GM12801 (cell line): Measurements from ENCODE around the gene USP47.

ENCODE experiments used
- TF ChIP-seq, protein P1 (sequence below): IDR thresholded peaks from one replicate; pipeline ENCODE4 v1.5.1; 2011; ENCODE audit warnings: control low read depth; ENCODE audit not compliant: insufficient read length; ENCODE audit errors: extremely low read depth

USP47 gene

DNA sequence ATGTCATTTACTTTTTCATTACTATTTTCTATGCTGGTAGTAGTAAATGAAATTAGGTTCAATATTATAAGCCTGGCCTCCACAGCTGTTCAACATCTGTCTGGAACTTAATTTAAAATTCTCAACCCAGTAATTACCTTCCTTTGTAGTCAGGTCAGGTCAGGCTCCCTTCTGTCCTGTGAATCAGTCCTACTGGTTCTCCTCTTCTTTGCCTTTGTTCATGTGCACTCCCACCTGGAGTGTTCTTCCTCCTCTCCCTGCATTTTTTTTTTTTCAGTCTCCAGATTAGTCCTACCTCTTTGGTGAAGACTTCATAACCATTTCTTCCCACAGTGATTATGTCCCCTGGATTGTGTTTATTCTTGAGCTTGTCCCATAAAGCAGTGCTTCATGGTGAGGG is 98.8 kb downstream of the USP47 start:
- TF ChIP-seq, protein P1, sequence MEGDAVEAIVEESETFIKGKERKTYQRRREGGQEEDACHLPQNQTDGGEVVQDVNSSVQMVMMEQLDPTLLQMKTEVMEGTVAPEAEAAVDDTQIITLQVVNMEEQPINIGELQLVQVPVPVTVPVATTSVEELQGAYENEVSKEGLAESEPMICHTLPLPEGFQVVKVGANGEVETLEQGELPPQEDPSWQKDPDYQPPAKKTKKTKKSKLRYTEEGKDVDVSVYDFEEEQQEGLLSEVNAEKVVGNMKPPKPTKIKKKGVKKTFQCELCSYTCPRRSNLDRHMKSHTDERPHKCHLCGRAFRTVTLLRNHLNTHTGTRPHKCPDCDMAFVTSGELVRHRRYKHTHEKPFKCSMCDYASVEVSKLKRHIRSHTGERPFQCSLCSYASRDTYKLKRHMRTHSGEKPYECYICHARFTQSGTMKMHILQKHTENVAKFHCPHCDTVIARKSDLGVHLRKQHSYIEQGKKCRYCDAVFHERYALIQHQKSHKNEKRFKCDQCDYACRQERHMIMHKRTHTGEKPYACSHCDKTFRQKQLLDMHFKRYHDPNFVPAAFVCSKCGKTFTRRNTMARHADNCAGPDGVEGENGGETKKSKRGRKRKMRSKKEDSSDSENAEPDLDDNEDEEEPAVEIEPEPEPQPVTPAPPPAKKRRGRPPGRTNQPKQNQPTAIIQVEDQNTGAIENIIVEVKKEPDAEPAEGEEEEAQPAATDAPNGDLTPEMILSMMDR, result no peak

DNA sequence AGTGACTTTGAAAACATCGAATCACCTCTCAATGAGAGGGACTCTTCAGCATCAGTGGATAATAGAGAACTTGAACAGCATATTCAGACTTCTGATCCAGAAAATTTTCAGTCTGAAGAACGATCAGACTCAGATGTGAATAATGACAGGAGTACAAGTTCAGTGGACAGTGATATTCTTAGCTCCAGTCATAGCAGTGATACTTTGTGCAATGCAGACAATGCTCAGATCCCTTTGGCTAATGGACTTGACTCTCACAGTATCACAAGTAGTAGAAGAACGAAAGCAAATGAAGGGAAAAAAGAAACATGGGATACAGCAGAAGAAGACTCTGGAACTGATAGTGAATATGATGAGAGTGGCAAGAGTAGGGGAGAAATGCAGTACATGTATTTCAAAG is 100.9 kb downstream of the USP47 start:
- TF ChIP-seq, protein P1, result no peak

DNA sequence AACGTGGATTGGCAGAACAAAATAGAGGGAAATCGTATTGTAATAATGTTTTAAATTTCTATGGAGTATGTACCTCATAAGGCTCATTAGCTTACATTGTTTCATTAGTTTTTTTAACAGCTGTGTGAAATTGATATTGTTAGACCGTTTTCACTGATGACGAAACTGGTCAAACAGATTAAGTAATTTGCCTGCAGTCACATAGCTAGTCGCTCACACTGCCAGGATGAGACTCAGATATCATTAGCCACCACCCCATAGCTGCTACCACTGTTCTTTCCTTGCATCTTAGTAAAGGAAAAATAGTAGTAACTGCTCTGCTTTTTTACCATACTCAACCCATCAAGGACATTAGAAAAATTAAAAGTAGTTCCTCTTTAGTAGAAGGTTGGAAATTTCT is 102.7 kb downstream of the USP47 start:
- TF ChIP-seq, protein P1, result no peak

DNA sequence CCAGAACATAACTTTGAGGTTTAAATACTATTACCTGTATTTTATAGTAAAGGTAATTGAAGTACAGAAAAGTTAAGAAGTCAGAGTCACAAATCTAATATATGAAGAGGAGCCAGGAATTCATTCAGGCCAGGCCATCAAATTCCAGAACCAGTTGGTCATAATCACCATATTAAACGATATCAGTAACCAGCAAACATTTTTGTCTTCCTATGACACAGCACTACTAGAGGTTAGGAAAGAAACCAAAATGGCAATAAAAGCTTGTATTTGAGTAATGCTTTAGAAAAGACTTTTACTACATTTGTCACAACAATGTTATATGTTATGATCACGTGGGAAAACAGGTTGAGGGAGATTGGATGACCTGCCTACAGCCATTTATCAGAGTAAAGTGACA is 104.4 kb downstream of the USP47 start:
- TF ChIP-seq, protein P1, result no peak

DNA sequence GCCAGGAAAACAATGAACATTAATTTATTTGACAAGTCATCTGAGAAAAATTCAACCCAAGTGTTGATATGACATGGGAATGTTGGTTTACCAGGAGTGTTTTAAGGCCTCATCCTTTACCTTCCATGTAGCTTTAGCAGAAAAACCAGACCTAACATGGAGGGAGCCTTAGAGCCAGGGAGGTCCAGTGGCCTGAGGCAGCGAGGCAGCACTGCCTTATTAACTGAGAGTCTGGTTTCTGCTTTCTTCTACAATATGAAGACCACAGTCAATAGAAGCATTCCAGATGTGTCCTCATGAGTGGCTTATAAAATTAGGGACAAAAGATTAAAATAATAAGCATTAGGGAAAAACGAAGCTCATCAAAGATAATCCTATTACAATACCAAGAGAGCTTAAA is 105.1 kb downstream of the USP47 start:
- TF ChIP-seq, protein P1, result no peak

DNA sequence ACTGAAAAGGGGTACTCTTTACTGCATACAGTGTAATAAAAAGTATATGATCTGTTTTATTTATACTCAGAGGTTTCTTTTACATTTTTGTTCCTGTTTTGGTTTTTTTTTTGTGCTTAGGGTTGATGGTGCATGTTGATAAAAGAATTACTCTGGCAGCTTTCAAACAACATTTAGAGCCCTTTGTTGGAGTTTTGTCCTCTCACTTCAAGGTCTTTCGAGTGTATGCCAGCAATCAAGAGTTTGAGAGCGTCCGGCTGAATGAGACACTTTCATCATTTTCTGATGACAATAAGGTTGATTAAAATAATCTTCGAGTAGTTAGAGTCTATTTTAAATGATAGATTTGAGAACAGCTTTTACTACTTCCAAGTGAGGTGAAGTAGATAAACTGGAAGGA is 106.1 kb downstream of the USP47 start:
- TF ChIP-seq, protein P1, result no peak

DNA sequence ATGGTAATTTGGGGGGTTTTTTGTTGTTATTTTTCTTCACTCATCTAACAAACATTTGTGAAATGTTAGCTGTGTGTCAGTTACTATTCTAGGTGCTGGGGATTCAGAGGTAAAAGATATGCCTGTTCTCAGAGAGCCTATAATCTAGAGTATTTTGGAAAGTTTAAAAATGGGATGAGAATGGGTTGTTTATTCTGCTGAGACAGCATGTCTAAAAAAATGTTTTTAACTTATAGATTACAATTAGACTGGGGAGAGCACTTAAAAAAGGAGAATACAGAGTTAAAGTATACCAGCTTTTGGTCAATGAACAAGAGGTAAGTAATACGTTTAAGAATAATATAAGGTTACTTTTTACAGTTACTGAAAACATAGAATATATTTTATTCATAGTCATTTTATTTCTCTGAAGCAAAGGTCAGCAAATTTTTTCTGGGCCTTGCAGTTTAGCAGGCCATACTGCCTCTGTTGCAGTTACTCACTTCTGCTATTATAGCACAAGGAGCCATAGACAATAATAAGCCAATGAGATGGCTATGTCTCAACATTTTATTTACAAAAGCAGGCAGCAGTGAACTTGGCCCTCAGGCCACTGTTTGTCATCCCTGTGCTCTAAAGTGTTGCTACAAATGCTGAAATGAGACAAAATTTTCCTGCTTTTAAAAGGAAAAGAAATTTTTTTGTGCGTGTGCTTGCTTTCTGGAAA is 106.6 kb downstream of the USP47 start:
- TF ChIP-seq, protein P1, result no peak
